Measurements from ENCODE around the gene MLYCD. TPM values are rescaled to one million over a fixed set of nuclear protein-coding genes. Genes with fewer than 3 reads are reported as not detected.

The MLYCD gene
- total RNA-seq, 4 donors from 2014 or later: 2.7 to 8.6 (median 2.9) TPM

DNA sequence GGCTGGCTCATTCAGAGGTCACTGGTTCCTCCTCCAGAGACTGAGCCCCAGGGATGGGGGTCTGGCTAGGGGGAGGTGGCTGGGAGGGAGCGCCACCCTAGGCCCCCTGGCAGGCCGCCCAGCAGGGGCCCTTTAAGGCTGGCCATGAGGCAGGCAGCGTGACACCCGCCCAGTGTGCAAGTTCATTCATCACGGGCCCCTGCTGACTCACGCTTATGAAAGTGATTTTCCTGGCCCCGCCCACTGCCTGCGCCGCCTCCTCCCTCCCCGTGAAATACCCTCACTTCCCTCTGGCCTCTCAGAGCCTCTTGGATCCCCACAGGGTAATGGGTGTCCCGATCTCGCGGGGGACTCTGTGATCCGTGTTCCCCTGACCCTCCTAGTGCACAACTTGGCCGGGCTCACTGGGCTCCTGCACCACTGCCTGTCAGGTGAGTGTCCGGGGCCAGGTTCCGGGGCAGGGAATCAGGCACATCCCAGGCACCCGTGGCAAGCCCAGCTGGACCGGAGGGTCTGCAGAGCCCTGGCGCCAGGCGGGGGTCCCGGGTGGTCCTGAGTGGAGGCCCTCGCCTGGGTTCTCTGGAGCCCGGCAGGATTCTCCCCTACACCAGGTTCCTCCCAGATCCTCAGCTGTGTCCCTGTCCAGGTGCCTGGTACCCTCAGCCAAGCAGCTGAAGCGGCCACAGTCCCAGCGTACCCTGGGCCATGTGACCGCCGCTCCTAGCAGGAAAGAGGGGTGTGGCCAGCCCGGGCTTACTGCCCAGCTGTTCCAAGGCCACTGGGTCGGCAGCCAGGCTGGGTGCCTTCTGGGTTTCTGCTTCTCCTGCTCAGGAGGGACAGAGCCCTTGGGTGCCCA lies 54.3 kb downstream of the MLYCD start, which contains the start of gene OSGIN1:
Gene OSGIN1 (plus strand): TSS at position 301 of the 856 bp plus-strand sequence. CDS start 4,432 bp downstream, outside the sequence.
- intact Hi-C loops (cut with DNase I): no loop called here
- TF ChIP-seq, protein P1, sequence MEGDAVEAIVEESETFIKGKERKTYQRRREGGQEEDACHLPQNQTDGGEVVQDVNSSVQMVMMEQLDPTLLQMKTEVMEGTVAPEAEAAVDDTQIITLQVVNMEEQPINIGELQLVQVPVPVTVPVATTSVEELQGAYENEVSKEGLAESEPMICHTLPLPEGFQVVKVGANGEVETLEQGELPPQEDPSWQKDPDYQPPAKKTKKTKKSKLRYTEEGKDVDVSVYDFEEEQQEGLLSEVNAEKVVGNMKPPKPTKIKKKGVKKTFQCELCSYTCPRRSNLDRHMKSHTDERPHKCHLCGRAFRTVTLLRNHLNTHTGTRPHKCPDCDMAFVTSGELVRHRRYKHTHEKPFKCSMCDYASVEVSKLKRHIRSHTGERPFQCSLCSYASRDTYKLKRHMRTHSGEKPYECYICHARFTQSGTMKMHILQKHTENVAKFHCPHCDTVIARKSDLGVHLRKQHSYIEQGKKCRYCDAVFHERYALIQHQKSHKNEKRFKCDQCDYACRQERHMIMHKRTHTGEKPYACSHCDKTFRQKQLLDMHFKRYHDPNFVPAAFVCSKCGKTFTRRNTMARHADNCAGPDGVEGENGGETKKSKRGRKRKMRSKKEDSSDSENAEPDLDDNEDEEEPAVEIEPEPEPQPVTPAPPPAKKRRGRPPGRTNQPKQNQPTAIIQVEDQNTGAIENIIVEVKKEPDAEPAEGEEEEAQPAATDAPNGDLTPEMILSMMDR (IDR thresholded peaks at IDR 0.05): peak in 1 of 6 experiments; percentile 3
- peak in 3 of 4 donors; percentile 64 to 87 (median 85) for TF ChIP-seq POLR2A (IDR thresholded peaks at IDR 0.05)
- peak; percentile 63 for DNase-seq
- peak within 1 kb of the TSS; percentile 92 to 98 (median 94) for H3K27ac ChIP-seq
- H3K4me3 ChIP-seq: peak within 1 kb of the TSS; percentile 59 to 84 (median 66)
- peaks cover 1 to 3% (median 3%) of the 10 kb centered on the region in 3 donors for H3K36me3 ChIP-seq
- H3K4me1 ChIP-seq: peaks cover 23 to 51% (median 29%) of the 10 kb centered on the region in 3 donors
- H3K27me3 ChIP-seq: no peaks in the 10 kb centered on the region
- no peaks in the 10 kb centered on the region for H3K9me3 ChIP-seq
- 0% methylated on average over 6 to 10 of the region's 30 CpGs for WGBS, 2 donors

DNA sequence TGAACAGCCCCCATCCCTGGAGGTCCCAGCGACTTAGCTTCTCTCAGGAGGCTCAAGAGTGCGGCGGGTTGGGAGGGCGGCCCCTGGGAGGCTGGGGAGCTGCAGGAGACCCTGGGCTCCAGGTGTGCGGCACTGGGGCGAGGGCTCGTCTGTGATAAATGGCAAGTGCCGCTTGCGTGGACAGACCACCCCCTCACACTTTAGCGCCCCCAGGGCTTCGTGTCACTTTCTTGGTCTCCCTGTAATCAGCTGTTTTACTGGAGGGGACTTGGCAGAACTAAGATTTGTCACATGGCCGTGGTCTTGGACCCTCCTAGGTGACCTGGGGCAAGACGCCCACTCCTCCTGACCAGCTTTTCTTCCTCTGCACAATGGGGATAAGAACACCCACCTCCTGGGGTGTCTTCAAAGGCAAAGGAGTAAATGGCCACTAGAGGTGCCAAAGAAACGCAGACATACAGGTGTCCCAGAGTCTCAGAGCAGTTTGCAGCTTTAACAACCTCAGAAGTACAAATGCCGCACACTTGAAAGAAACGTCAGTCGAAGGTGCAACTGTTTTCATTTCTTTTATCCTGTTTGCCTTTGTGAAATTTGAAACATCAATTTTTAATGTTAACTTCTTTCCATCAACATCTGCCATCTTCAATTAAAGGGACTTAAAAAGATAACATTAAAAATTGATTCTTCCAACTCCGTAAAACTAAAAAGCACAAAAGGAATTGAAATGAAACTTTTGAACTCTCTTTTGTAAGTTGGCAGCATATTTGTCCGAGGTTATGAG lies 55.1 kb downstream of the MLYCD start:
- Histone ChIP-seq H3K36me3 (peaks cover 6 to 11% (median 8%) of the 10 kb centered on the region in 3 donors), H3K4me1 (peaks cover 23 to 51% (median 29%) of the 10 kb centered on the region in 3 donors), H3K4me3 (peak overlapping the region; percentile 59 to 84 (median 66)), H3K9me3 (no peaks in the 10 kb centered on the region), H3K27me3 (no peaks in the 10 kb centered on the region), H3K27ac (peak overlapping the region; percentile 92 to 98 (median 94))
- TF ChIP-seq, protein P1 (IDR thresholded peaks at IDR 0.05): peak in 5 of 6 experiments; percentile 20 to 76 (median 51)
- no peak for TF ChIP-seq POLR2A (IDR thresholded peaks at IDR 0.05)
- DNase-seq: no peak
- intact Hi-C loops (cut with DNase I): no loop called here
- WGBS, 2 donors: 8 to 15% methylated on average over 8 to 9 of the region's 19 CpGs

DNA sequence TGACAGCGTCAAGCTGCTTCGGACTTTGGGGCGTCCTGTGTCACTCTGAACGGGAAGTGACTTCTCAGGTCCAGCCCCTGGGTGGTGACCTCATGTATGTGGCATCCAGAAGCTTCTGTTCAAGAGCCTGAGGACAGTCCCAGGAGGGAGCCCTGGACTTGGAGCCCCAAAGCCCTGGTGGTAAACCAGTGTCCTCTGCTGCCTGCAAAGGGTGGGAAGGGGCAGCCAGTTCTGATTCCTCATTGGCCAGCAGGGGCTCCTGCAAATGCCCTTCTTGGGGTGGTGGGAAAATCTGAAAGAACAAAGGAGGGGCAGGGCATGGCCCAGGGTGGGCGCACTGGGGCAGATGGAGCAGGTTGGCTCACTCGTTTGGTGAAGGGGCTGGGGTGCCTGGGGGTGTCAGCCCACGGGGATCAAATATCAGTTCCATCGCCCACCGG lies 55.7 kb downstream of the MLYCD start:
- TF ChIP-seq, protein P1 (IDR thresholded peaks at IDR 0.05): no peak
- no peak for TF ChIP-seq POLR2A (IDR thresholded peaks at IDR 0.05)
- Histone ChIP-seq H3K27ac (peak overlapping the region; percentile 92 to 98 (median 94)), H3K27me3 (no peaks in the 10 kb centered on the region), H3K4me3 (peak overlapping the region; percentile 59 to 84 (median 66)), H3K4me1 (peaks cover 23 to 51% (median 29%) of the 10 kb centered on the region in 3 donors), H3K36me3 (peaks cover 6 to 17% (median 8%) of the 10 kb centered on the region in 3 donors), H3K9me3 (no peaks in the 10 kb centered on the region)
- DNase-seq: no peak
- whole genome bisulfite sequencing, 2 donors: 42 to 50% methylated on average over 4 to 7 of the region's 9 CpGs
- intact Hi-C loops (cut with DNase I): no loop called here

DNA sequence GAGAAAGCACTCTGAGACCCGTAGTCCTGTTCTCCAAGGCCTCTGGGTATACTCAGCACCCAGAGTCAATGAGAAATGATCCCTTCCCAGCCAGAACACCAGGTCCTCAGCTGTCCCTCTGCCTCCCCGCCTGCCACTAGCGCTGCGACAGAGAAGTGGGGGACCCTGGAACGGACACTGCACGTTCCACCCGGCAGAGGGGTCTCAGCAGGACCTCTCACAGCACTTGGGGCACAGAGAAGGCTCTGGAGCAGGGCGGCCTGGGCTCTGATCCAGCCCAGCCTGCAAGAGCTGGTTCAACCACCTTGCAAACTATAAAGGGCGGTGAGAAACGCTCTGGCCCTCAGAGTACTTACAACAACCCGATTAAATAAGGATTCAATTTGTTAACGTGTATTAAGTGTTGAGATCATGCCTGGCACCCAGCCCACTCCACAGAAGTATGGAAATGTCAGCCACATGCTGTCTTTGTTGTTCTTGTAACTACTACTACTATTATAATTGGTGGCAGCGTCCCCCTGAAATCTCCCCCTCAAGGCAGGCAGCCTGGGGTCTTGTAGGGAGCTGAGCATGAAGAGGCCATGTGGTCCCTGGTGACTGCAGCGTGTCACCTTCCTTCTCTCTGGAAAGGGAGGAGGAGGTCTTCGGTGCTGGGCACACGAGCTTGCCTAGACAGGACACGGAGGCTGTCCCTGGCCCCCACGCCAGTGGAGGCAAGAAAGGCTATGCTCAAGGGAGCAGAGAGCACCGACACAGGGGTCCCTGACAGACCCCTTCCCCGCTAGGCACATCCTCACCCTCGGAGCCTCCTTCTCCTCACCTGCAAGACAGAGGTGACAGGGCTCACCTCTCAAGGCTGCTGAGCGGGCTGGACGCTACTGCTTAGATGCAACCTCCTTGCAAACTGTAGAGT lies 56.6 kb downstream of the MLYCD start:
- Histone ChIP-seq H3K4me3 (no peak overlapping the region), H3K27me3 (no peaks in the 10 kb centered on the region), H3K36me3 (peaks cover 11 to 26% (median 16%) of the 10 kb centered on the region in 3 donors), H3K27ac (peak overlapping the region; percentile 92 to 98 (median 94)), H3K4me1 (peaks cover 23 to 51% (median 29%) of the 10 kb centered on the region in 3 donors), H3K9me3 (no peaks in the 10 kb centered on the region)
- TF ChIP-seq, protein P1 (IDR thresholded peaks at IDR 0.05): no peak
- TF ChIP-seq POLR2A (IDR thresholded peaks at IDR 0.05): no peak
- DNase-seq: no peak
- intact Hi-C loops (cut with DNase I): no loop called here
- WGBS, 2 donors: 70 to 83% methylated on average over 6 to 7 of the region's 23 CpGs
